HG03108 (cell line): ENCODE data around the gene ADAMTSL2.

ENCODE experiments used
- ATAC-seq: cut with Tn5 transposase; IDR thresholded peaks from one replicate; pipeline ENCODE4 v1.9.1; 2021; ENCODE audit warnings: moderate library complexity; ENCODE audit not compliant: unreplicated experiment

Gene ADAMTSL2

DNA sequence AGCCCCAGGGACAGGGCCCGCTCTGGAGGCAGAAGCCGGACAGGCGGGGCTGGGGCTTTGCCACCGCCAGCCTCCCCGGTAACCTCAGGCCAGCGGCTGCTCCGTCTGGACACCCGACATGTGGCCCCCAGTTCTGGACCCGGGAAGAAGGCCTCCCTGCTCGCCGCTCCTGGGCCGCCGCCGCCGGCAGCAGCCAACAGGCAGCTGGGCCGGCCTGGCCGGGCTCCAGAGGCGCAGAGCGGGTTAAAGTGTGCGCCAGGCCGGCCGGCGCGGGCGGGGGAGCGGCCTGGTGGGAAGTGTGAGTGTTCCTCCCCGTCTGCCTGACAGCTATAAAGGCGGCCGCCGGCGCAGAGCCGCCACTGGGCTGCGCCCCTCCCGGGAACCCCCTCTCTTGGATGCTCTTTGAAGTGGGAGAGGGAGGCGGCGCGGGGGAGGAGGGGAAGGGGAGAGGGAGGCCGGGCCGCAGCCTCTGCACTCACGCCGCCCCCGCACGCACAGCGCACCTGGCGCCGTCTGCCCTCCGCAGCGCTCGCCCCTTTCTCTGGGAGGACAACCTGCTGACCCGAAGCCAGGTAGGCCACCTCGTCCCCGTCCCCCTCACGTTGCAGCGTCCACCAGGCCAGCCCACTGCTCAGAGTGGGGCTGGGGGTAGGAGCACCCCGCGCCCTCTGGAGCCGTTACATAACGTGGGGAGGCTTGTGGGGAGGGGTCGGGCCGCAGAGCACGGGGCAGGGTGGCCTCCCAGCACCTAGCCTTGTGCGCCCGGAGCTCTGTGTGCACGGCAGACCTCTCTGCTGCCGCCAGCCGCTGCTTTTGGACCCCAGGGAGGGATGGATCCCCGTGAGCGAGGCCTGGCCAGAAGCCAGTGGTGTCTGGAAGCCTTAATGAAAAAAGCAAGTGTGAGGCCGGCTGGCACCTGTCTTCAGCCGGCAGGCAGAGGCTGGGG, at the start of gene ADAMTSL2:
ADAMTSL2 (plus strand) TSS at position 359 of the 946 bp plus-strand sequence. CDS start 2,009 bp downstream, outside the sequence.
- ATAC-seq = no peak

DNA sequence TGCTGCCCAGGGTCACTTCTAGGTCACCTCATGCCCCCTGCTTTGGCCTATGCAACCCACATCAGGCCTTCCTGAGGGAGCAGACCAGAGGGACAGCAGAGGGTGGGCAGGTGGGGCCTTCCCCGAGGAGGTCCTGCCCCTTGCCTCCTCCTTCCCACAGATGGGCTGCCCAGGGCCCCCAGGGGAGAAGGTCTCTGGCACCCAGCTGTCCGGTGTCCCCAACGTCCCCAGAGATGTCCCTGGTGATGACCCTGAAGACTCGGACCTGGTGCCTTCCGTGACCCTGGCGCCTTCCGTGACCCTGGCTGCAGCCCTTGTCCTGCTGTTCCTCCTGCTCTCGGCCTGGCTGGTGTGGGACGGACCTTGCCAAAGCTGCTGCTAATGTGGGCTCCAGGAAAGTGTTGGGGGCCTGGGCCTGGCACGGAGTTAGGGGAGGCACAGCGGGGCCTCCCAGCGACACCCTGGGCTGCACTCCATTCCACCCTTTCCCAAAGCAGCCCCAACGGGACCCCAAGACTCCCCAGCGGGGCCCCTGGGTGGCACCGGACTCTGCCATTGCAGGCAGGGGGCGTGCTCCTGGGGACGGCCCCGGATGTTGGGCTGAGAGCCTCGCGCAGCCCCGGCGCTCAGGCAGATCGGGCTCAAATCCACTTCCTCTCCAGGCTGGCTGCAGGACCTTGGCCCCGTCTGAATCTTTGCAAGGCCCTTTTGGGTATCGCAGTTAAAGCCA, 48.8 kb upstream of the ADAMTSL2 start:
- ATAC-seq = no peak

DNA sequence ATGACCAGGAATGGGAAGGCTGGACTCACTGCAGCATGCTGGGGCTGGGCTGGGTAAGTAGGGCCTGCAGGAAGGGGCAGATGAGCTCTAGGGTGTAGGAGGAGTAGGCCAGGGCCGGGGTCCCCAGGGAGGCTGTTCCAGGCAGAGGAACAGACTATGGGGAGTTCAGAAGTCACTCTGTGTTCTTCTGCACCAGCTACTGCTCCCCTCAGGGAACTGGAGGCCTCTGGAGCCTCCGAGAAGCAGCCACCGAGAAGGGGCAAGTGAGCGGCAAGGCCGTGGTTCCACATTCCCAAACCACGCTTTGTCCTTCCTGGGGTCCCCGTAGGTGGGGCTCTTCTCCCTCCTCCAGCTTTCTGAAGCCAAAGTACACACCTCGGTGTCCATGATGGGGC, 47.2 kb upstream of the ADAMTSL2 start:
- ATAC-seq = no peak

DNA sequence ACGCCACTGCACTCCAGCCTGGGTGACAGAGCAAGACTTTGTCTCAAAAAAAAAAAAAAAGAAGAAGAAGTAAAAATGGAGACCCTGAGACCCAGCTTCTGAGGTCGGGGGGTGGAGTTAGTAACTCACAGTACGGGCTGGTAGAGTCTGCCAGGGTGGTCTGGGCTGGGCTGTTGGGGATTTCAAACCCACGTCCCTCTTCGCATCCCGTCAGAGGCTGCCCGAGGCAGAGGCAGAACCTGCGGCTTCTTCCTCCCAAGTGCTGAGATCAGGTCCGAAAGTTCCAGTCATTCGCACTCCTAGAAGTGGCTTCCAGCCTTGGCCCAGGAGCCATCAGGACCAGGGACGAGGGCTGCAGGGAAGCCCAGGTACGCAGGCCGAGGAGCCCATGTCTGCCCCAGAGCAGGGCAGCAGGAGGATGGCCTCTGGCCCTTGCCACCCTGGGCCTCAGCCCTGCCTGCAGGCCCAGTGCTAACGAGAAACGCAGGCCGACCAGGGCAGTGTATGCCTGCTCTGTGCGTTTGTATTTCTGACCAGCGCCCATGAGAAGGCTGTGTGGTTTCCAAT, 45.7 kb upstream of the ADAMTSL2 start:
- no peak for ATAC-seq

DNA sequence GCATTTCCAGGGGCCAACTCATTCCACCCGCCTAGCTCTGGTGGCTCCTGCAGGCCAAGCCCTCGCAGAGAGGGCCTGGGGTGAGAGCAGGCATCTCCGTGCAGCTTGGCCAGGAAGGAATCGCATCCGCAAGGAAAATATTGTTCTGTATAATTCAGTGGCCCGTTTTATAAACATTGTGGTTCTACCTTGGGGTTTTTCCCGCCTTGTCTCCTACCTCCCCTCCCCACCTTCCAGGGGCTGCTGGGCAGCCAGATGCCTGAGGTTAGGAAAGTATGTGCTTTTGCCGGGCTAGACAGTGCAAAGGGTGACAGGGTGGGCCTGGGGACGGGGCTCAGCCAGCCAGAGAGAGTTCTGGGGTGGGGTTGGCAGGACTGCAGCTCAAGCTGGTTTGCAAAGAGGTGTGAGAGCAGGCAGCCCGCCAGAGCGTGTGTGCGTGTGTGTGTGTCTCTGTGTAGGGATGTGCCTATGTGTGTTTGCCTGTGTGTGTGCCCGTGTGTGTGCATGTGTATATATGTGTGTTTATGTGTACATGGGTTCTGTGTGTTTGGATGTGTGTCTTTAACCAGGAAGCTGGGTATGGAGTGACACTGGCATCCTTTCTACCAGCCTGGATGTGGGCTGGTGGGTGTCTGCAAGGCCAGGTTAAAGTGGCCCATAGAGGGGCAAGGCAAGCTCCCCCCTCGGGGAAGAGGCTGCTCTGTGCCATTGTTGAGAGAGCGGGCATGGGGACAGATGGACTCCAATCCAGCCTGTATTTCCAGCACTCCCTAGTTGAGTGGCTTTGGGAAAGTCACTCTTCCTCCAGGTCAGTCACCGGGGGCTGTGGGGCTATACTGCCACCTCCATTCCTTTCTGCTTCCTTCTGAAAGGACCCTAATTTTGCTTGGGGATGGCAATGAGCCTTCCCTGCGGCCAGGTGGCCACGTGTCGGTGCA, 45.0 kb upstream of the ADAMTSL2 start:
- ATAC-seq = no peak

DNA sequence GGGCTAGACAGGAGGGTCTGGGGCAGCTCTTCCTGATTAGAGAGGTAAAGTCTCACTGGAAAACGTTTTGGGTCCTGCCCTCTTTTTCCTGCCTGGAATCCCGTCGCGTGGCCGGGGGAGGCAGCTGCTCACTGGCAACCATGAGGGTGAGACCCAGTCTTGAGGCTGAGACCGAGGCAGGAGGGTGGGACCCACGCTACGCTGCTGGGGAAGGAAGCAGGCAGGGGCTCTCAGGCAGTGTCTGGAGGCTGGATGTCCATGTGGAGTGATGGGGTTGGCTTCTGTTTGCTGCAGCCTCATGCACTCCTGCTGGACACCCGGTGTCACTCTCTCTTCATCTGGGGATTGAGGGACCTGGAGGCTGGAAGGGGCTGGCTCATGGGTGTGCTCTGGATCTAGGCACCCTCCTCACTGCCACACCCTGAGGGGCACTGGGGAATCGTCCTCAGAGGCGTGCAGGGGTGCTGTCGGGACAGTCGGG, 44.3 kb upstream of the ADAMTSL2 start:
- no peak for ATAC-seq

DNA sequence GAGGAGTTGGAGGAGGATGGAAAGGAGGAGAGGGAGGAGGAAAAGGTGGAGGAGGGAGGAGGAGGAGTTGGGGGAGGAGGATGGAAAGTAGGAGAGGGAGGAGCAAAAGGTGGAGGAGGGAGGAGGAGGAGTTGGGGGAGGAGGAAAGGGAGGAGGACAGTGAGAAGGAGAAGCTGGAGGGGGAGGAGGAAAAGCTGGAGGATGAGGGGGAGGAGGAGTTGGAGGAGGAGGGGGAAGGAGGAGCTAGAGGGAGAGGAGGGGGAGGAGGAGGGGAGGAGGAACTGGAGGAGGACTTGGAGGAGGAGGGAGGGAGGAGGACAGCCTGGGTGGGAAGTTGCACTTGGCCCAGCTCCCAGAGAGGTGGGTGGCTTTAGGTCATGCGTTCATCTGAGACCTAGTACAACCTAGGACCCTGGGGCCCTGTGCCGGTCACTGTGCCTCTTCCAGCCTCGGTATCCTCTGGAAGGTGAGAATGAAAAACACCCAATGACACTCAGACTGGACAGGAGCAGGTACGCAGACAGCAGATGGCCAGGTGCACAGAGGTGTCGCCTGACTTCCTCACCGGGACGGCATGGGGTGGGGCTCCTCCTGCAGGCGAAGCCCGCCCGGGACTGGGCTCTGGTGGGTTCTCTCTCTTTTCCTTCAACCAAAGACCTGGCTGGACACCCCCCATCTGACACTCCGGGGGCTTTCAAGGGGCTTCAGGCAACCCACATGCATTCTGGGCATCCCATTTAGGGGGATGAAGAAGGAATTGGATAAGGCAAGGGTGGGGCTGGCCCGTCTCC, 43.4 kb upstream of the ADAMTSL2 start:
- ATAC-seq = no peak

DNA sequence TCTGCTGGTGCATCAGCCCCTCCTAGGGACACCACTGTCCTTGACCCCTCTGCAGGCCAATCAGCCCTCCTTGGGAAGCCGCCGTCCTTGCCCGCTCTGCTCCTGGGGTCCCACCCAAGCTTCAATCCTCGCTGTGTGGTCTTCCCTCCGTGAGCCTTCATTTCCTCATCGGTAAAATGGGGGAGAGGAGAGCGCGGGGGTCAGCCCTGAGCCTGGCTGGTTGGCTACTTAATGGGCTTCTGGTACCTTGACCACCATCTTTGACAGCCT, 42.9 kb upstream of the ADAMTSL2 start:
- no peak for ATAC-seq

DNA sequence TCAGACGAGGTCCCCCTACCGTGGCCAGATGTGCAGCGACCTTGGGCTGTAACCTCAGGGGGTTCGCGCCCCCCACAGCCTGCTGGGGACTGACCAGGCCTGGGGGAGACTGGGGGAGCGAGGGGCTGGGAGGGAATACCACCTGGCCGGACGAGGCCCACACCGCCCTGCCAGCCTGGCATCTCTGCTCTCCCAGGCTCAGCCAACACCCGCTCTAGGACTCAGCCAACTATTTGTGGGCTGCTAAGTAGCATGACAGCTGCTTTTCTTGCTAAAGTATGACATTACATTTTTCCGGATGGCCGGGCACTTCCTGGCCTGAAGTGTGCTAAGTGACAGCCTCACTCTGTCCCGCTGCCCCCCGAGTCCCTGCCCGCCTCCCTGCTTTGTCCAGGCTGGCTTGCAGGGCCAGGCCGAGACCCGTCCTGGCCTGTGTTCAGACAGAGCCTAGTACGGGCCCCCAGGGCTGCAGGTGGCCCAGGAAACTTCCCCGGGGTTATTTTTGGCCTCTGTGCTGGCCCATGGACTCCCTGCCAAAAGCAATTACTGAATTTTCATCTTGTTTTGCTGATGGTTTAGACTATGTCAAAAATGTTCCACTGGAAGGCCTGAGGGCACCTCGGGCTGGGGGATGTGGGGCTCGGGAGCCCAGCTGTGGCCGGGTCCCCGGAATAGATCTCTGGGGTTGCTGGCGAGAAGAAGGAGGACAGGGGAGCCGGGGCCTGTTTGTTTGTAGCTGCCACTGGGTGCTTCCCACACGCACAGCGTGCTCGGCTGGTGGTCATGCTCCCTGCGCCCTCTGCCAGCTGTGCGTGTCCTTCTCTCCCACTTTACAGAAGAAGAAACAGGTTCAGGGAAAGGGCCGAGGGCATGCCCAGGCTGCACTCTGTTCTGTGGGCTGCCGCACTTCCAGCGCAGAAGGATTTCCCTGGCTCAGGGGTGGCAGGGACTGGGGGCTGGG, 42.2 kb upstream of the ADAMTSL2 start:
- ATAC-seq = no peak

DNA sequence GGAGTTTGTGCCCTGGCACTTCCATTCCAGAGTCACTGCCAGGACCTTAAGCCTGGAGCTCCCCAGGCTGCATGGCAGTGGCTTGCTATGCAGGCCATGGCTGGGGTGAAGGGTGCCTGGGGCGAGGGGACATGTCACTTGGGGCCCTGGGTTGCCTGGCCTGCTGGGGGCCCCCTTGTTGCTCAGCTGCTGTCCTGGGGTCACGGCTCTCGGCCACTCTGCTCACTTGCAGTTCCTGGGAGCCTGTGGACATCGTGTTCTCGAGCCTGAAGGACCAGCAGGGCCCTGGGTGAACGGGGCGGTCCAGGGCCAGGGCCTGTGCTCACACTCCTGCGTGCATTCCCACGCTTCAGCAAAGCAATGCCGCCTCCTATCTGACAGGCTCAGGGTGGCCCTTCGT, 41.1 kb upstream of the ADAMTSL2 start:
- ATAC-seq = no peak

DNA sequence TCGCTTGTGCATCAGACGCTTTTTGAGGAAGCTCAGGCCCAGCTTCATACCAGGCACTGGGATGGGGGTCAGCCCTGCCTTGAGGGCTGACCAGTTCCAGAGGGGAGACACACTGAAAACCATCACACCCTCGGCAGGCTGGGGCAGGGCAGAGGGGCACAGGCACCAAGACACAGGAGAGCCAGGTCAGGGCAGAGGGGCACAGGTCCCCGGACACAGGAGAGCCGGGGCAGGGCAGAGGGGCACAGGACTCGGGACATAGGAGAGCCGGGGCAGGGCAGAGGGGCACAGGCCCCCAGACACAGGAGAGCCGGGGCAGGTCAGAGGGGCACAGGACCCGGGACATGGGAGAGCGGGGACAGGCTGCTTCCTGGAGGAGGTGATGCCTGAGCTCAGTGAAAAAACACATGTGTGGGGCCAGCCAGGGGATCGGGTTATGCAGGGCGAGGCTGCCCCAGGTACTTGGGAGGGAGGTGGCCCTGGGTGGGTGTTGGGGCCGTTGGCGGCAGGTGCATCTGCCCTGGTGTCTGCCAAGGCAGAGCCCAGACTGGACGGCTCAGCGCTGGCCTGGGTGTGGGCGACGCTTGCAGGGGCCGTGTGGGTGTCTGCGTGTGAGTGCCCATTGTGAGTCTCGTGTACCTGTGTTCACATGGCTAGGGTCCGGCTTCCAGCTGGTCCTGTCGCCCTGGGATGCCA, 40.5 kb upstream of the ADAMTSL2 start:
- no peak for ATAC-seq

DNA sequence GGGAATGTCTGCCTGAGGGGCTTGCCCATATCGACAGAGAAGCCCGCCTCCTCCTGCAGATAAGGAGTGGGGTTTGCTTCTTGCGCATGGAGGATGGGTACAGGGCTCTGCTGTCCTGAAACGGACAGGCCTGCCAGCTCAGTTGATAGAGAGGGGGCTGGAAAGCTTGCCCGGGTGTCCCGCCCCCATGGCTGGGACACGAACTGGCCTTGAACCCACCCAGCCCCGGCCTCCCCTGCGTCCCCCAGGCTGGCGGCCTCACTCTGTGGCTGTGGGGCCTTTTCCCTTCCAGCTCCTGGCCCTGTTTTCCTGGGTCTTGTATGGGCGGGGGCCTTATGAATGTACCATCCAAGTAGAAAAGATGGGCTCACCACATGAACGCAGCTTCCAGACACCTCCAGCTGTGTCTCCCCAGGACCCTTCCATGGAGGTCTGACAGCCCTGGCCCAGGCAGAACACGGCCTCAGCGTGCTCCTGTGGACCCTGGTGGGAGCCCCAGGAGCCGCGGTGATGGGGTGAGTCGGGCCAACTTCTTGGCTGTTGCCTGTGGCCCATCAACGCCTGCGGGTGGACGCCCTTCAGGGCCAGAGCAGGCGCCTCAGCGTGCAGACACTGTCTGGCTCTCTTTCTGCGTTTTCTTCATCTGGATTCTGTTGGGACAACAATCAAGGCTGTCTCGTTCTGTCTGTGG, 39.7 kb upstream of the ADAMTSL2 start:
- no peak for ATAC-seq

DNA sequence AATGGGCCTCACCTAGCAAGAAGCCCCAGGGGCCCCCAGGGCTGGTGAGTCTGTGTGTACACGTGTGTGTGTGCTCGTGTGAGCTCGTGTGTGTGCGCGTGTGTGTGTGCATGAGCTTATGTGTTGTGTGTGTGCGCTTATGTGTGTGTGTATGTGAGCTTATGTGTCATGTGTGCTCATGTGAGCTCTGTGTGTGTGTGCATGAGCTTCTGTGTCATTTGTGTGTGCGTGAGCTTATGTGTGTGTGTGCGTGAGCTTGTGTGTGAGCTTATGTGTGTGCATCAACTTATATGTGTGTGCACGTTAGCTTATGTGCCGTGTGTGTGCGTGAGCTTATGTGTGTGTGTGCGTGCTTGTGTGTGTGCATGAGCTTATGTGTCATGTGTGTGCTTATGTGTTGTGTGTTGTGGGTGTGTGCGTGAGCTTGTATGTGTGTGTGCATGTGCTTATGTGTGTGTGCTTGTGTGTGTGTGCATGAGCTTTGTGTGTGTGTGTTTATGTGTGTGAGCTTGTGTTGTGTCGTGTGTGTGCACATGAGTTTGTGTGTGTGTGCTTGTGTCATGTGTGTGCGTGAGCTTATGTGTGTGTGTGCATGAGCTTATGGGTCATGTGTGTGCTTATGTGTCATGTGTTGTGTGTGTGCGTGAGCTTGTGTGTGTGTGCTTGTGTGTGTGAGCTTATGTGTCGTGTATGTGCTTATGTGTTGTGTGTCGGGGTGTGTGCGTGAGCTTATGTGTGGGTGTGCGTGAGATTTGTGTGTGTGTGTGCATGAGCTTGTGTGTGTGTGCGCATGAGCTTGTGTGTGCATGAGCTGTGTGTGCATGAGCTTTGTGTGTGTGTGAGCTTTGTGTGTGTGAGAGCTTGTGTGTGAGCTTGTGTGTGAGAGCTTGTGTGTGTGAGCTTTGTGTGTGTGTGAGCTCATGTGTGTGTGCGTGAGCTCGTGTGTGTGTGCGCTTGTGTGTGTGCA, 38.9 kb upstream of the ADAMTSL2 start:
- no peak for ATAC-seq

DNA sequence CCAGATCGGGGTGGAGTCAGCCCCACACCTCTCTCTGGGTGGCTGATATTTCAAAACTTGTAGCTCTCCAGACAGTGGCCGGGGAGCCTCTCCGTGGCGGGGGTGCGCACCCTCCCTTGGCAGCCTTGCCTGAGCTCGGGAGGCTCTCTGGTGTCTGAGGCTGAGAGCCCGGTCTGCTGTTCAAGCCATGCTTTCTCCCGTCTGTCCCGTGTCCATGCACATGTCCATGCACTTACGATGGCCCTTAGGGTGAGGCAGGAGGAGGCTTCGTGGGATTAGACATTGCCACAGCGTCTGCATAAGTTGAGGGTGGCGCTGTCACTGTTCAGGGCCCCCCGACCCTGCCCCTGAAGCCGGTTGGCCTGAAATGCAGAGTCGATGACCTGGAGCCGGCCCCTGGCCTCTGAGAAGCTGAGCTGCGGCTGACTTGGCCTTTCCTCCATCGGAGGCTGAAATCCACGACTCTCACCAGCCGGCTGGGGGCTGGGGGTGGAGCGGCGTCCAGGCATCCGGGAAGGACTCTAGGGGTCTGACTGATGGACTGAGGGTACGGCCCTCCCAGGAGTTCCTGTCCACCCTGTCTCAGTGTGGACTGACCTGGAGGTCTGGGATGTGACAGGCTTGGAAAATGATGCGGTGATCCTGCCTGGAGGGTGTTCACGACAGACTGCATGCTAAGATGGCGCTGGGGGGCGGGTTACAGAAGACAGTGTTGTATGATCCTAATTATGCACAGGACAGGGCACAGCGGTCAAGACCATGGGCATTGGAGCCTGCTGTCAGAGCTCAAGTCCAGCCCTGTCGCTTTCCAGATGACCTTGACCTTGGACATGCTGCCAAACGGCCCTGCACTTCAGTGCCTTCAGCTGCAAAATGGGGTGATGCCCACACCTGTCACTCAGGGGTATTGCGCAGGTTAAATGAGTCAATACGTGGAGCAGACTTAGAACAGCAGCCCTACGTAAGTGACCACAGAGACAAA, 37.4 kb upstream of the ADAMTSL2 start:
- no peak for ATAC-seq

DNA sequence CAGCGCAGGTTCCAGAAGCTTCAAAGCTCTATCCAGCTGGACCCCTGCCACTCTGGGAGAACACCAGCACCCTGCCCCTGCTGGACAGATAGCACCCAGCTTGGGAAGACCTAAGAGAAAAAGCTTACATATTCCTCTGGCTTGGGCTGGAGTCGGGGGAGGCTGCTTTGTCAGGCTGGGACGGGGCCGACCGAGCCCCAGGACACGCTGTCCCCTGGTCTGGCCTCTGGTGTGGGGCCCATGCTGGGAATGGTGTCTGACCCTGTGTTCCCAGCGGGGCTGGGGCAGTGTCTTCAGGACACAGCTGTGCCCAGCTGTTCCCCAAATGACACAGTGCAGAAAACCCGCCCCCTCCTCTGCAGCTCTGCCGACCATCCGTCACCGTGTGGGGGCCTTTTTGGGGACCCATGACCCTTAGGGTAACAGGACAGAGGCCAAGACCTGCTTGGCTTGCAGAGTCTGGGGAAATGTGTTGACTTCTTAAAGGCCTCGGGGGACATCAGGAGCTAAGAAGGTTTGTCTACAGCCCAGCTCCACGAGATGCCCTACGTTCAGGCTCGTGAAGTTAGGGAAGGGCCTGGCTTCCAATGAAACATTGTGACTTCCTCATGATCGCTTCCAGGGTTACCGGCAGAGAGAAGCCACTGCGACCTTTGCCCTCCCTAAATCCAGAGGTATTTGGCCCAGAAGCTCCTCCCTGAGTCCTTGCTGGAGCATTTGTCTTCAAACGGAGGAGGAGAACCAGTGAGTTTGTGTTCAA, 35.2 kb upstream of the ADAMTSL2 start:
- no peak for ATAC-seq
